Measurements from ENCODE around the gene CHKA. TPM values are rescaled to one million over a fixed set of nuclear protein-coding genes. Genes with fewer than 3 reads are reported as not detected.

CHKA gene
- total RNA-seq = 10 to 100 TPM; 56.1 to 75.9 TPM
- polyA plus RNA-seq (2013, experiment 1 of 2) = 34.8 TPM
- 39.5 TPM for polyA plus RNA-seq (2013, experiment 2 of 2)
- long read RNA-seq, experiment 1, transcript CHKA-201 (12 exons, 2,530 nt) = major isoform, 7 of 24 reads
- long read RNA-seq, experiment 1, partial matches to known transcripts = 4 of 24 reads
- long read RNA-seq, experiment 1, other reads (novel, unspliced or antisense) = 12 of 24 reads
- long read RNA-seq, experiment 2, transcript CHKA-202 (11 exons, 1,755 nt) = minor isoform, 11 of 124 reads
- long read RNA-seq, experiment 2, transcript CHKA-201 (12 exons, 2,530 nt) = major isoform, 40 of 124 reads
- long read RNA-seq, experiment 2, partial matches to known transcripts = 12 of 124 reads
- long read RNA-seq, experiment 2, other reads (novel, unspliced or antisense) = 61 of 124 reads
- long read RNA-seq, experiment 3, partial matches to known transcripts = 1 of 3 reads
- long read RNA-seq, experiment 3, other reads (novel, unspliced or antisense) = 1 of 3 reads
- long read RNA-seq, experiment 4, partial matches to known transcripts = 2 of 3 reads
- long read RNA-seq, experiment 4, other reads (novel, unspliced or antisense) = 1 of 3 reads

- peak; percentile 97 for DNase-seq
- Histone ChIP-seq H3K27ac (ENCODE audit: low read depth, low read length) (peak within 1 kb of the TSS; percentile 82), H3K27me3 (ENCODE audit: control insufficient read depth, insufficient read depth, low read length, poor library complexity, severe bottlenecking) (no peaks in the 10 kb centered on the region), H3K4me3 (ENCODE audit: low read length) (peak within 1 kb of the TSS; percentile 92), H3K9me3 (ENCODE audit: control insufficient read depth, low read length) (no peaks in the 10 kb centered on the region), H3K36me3 (ENCODE audit: control insufficient read depth, insufficient read depth, low read length) (peaks cover 3% of the 10 kb centered on the region), H3K4me1 (ENCODE audit: control insufficient read depth, insufficient read depth, low read length) (peaks cover 3% of the 10 kb centered on the region), H3K9ac (ENCODE audit: extremely low read depth, low read length, poor library complexity, severe bottlenecking) (peak within 1 kb of the TSS; percentile 66)
- Mint-ChIP-seq H3K9me3 (no peaks in the 10 kb centered on the region), H3K27me3 (ENCODE audit: insufficient read depth) (no peaks in the 10 kb centered on the region), H3K36me3 (ENCODE audit: low read depth) (peaks cover 11% of the 10 kb centered on the region), H3K4me1 (peaks cover 48% of the 10 kb centered on the region), H3K4me3 (peak within 1 kb of the TSS; percentile 78), H3K27ac (peak within 1 kb of the TSS; percentile 98)
- TF ChIP-seq CTCF (conservative IDR thresholded peaks at IDR 0.05) = no peak
- WGBS, 2 experiments (ENCODE audit: insufficient coverage in 1 of 2, insufficient read length in 1 of 2) = 0% methylated on average over 22 to 107 of the region's 107 CpGs
Observed at GRCh38 chr11:68121067-68121899, at the start of gene CHKA. TSS of gene CHKA (minus strand) at chr11:68121388. CDS start at chr11:68121177, 211 bp downstream.

- H3K27ac ChIP-seq (ENCODE audit: low read depth, low read length) = no peak overlapping the region
- no peaks in the 10 kb centered on the region for H3K4me1 ChIP-seq (ENCODE audit: control insufficient read depth, insufficient read depth, low read length)
- H3K4me3 Mint-ChIP-seq = no peak overlapping the region
- no peaks in the 10 kb centered on the region for H3K27me3 Mint-ChIP-seq (ENCODE audit: insufficient read depth)
- no peaks in the 10 kb centered on the region for H3K4me1 Mint-ChIP-seq
- no peaks in the 10 kb centered on the region for H3K9me3 ChIP-seq (ENCODE audit: control insufficient read depth, low read length)
- peaks cover 69% of the 10 kb centered on the region for H3K36me3 Mint-ChIP-seq (ENCODE audit: low read depth)
- peaks cover 75% of the 10 kb centered on the region for H3K36me3 ChIP-seq (ENCODE audit: control insufficient read depth, insufficient read depth, low read length)
- TF ChIP-seq CTCF (conservative IDR thresholded peaks at IDR 0.05) = no peak
- no peak overlapping the region for H3K4me3 ChIP-seq (ENCODE audit: low read length)
- no peak for DNase-seq
- no peaks in the 10 kb centered on the region for H3K27me3 ChIP-seq (ENCODE audit: control insufficient read depth, insufficient read depth, low read length, poor library complexity, severe bottlenecking)
- no peaks in the 10 kb centered on the region for H3K9me3 Mint-ChIP-seq
- no peak overlapping the region for H3K9ac ChIP-seq (ENCODE audit: extremely low read depth, low read length, poor library complexity, severe bottlenecking)
- H3K27ac Mint-ChIP-seq = no peak overlapping the region
Observed at GRCh38 chr11:68169442-68169841, 48.3 kb upstream of the CHKA start.

GRCh38 chr11:68168694-68169093, 47.5 kb upstream of the CHKA start:
- Mint-ChIP-seq H3K27me3 (ENCODE audit: insufficient read depth) (no peaks in the 10 kb centered on the region), H3K4me1 (no peaks in the 10 kb centered on the region), H3K9me3 (no peaks in the 10 kb centered on the region), H3K27ac (no peak overlapping the region), H3K4me3 (no peak overlapping the region), H3K36me3 (ENCODE audit: low read depth) (peaks cover 63% of the 10 kb centered on the region)
- Histone ChIP-seq H3K4me1 (ENCODE audit: control insufficient read depth, insufficient read depth, low read length) (no peaks in the 10 kb centered on the region), H3K9ac (ENCODE audit: extremely low read depth, low read length, poor library complexity, severe bottlenecking) (no peak overlapping the region), H3K9me3 (ENCODE audit: control insufficient read depth, low read length) (no peaks in the 10 kb centered on the region), H3K27ac (ENCODE audit: low read depth, low read length) (no peak overlapping the region), H3K27me3 (ENCODE audit: control insufficient read depth, insufficient read depth, low read length, poor library complexity, severe bottlenecking) (no peaks in the 10 kb centered on the region), H3K4me3 (ENCODE audit: low read length) (no peak overlapping the region), H3K36me3 (ENCODE audit: control insufficient read depth, insufficient read depth, low read length) (peaks cover 75% of the 10 kb centered on the region)
- WGBS, 2 experiments (ENCODE audit: insufficient coverage in 1 of 2, insufficient read length in 1 of 2) = 90 to 98% methylated on average over 5 of the region's 5 CpGs
- TF ChIP-seq CTCF (conservative IDR thresholded peaks at IDR 0.05) = no peak
- DNase-seq = no peak
